WERI-Rb-1 (cell line): ENCODE data around the gene CAMK4.

Source experiments
- DNase-seq: peaks from one replicate; pipeline ENCODE4 v3.0.0-alpha.2; 2020
- H3K27ac ChIP-seq: fragments of 250-450 bp; sonication (Bioruptor Pico); 2 replicates; pipeline ENCODE4 v1.5.1; 2020; ENCODE audit warnings: mild to moderate bottlenecking, moderate library complexity
- H3K27me3 ChIP-seq: fragments of 250-450 bp; sonication (Bioruptor Pico); 2 replicates; pipeline ENCODE4 v1.5.1; 2021; ENCODE audit warnings: mild to moderate bottlenecking, low read depth, moderate library complexity; ENCODE audit not compliant: insufficient read depth, severe bottlenecking
- H3K36me3 ChIP-seq: fragments of 250-450 bp; sonication (Bioruptor Pico); 2 replicates; pipeline ENCODE4 v1.5.1; 2020; ENCODE audit warnings: mild to moderate bottlenecking, moderate library complexity
- H3K4me3 ChIP-seq: 2 replicates; pipeline ENCODE4 v1.5.1; 2011; ENCODE audit warnings: low read depth, mild to moderate bottlenecking, control low read depth, low read length
- H3K9me3 ChIP-seq: fragments of 250-450 bp; sonication (Bioruptor Pico); 2 replicates; pipeline ENCODE4 v1.5.1; 2021; ENCODE audit warnings: mild to moderate bottlenecking, moderate library complexity; ENCODE audit not compliant: severe bottlenecking
- CTCF ChIP-seq: IDR thresholded peaks from 2 replicates; pipeline ENCODE4 v1.5.1; 2011; ENCODE audit warnings: low read depth, mild to moderate bottlenecking, control low read depth, inconsistent platforms, low read length

Gene CAMK4

DNA sequence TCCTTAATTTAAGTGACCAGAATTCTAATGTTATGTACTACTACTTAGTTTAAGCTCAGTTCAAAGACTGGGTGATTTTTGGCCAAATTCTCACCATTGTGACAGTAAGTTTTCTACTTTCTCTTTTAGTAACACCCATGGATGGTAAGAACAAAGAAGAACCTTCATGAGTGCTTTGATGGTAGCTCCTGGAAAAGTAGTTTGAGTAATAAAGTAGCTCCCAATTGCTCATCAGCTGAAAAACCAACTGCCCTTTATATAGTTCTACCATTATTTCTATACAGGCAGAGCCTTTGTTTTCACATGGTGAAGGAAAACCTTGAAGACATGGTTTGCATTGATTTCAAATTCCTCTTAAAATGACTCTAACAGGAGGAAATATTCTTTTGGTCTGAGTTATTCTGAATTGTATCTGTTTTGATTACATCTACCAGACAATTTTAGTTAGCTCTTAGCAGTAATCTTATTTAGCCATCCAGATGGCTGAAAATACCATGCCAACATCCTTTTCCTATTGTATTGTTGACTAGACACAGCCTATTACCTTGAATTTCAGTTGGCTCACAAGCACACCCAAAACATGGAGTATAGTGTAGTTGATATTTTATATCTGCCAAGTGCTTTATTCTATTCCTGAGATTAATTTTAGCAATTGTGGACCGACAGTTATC is 311.8 kb downstream of the CAMK4 start:
- no peak for TF ChIP-seq CTCF
- no peak for DNase-seq
- H3K9me3 ChIP-seq: no peaks in the 10 kb centered on the region
- H3K27me3 ChIP-seq: no peaks in the 10 kb centered on the region
- H3K4me3 ChIP-seq: no peak overlapping the region
- no peaks in the 10 kb centered on the region for H3K36me3 ChIP-seq
- H3K27ac ChIP-seq: no peak overlapping the region

GRCh38 chr5:111537141-111538024 is 313.2 kb downstream of the CAMK4 start:
- H3K36me3 ChIP-seq: no peaks in the 10 kb centered on the region
- no peaks in the 10 kb centered on the region for H3K9me3 ChIP-seq
- H3K27ac ChIP-seq: no peak overlapping the region
- H3K27me3 ChIP-seq: no peaks in the 10 kb centered on the region
- no peak overlapping the region for H3K4me3 ChIP-seq
- DNase-seq: no peak
- no peak for TF ChIP-seq CTCF
